NCI-H82 treated with DMSO at 0.1 percent for 48 hours (cell line): ENCODE results near the gene HS3ST3A1.

Experiments used
- DNase-seq: peaks from one replicate; lab custom pipeline; 2025; ENCODE audit not compliant: unreplicated experiment; lab: John Stamatoyannopoulos, UW

Gene HS3ST3A1

GRCh38 chr17:13601776-13602551 lies at the start of gene HS3ST3A1:
Gene HS3ST3A1, minus strand, starts transcription at chr17:13601929. Its CDS starts 800 bp downstream, at chr17:13601129.
- no peak for DNase-seq

- no peak for DNase-seq
Observed at GRCh38 chr17:13650096-13650675, 48.5 kb upstream of the HS3ST3A1 start.

- no peak for DNase-seq
Observed at GRCh38 chr17:13647543-13648021, 45.9 kb upstream of the HS3ST3A1 start.

- no peak for DNase-seq
Observed at GRCh38 chr17:13646969-13647542, 45.3 kb upstream of the HS3ST3A1 start.

GRCh38 chr17:13646411-13646810 lies 44.7 kb upstream of the HS3ST3A1 start:
- DNase-seq: no peak

GRCh38 chr17:13643180-13643579 lies 41.5 kb upstream of the HS3ST3A1 start:
- no peak for DNase-seq

- DNase-seq: no peak
Observed at GRCh38 chr17:13642188-13642587, 40.5 kb upstream of the HS3ST3A1 start.

GRCh38 chr17:13640551-13640950 lies 38.8 kb upstream of the HS3ST3A1 start:
- DNase-seq: no peak

- DNase-seq: no peak
Observed at GRCh38 chr17:13638855-13639458, 37.2 kb upstream of the HS3ST3A1 start.

- no peak for DNase-seq
Observed at GRCh38 chr17:13636951-13637350, 35.2 kb upstream of the HS3ST3A1 start.

- DNase-seq: no peak
Observed at GRCh38 chr17:13635951-13636350, 34.2 kb upstream of the HS3ST3A1 start.

- DNase-seq: no peak
Observed at GRCh38 chr17:13634021-13634420, 32.3 kb upstream of the HS3ST3A1 start.

- no peak for DNase-seq
Observed at GRCh38 chr17:13631529-13631928, 29.8 kb upstream of the HS3ST3A1 start.

GRCh38 chr17:13626703-13627102 lies 25.0 kb upstream of the HS3ST3A1 start:
- DNase-seq: no peak

- DNase-seq: no peak
Observed at GRCh38 chr17:13619462-13619861, 17.7 kb upstream of the HS3ST3A1 start.

GRCh38 chr17:13616031-13616430 lies 14.3 kb upstream of the HS3ST3A1 start:
- no peak for DNase-seq

GRCh38 chr17:13609941-13610340 lies 8.2 kb upstream of the HS3ST3A1 start:
- no peak for DNase-seq

- DNase-seq: no peak
Observed at GRCh38 chr17:13601322-13601775, 380 bp downstream of the HS3ST3A1 start.

- DNase-seq: no peak
Observed at GRCh38 chr17:13600475-13601321, 1.0 kb downstream of the HS3ST3A1 start.

GRCh38 chr17:13599864-13600263 lies 1.9 kb downstream of the HS3ST3A1 start:
- DNase-seq: no peak

- no peak for DNase-seq
Observed at GRCh38 chr17:13599168-13599577, 2.6 kb downstream of the HS3ST3A1 start.
